ENCODE data around the gene KIF14.
"Not testable (repeated sequence)": the region's sequence is repeated elsewhere in the genome, so short reads cannot be mapped to it uniquely, and the experiment has no call there.

KIF14 gene

GRCh38 chr1:200634261-200635122 is 13.9 kb upstream of the KIF14 start:
- no peak for DNase-seq

DNA sequence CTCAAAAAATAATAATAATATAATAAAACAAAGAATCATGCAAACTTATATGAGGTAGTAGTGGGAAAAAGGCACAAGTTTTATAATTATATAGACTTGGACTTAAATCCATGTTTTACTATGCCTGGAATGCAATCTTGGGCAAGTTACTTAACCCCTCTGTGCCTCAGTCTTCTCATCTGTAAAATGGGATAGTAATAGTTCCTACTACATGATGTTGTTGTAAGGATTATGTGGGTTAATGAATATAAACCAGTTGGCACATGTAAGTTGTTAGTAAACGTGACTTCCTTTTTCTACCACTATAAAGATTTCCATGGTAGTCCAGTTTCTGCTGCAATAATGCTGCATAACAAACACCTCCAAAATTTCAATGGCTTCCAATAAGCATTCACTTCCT is 10.8 kb upstream of the KIF14 start:
- DNase-seq, result no peak

GRCh38 chr1:200630515-200630899 is 10.0 kb upstream of the KIF14 start:
- DNase-seq, result not testable (repeated sequence)

DNA sequence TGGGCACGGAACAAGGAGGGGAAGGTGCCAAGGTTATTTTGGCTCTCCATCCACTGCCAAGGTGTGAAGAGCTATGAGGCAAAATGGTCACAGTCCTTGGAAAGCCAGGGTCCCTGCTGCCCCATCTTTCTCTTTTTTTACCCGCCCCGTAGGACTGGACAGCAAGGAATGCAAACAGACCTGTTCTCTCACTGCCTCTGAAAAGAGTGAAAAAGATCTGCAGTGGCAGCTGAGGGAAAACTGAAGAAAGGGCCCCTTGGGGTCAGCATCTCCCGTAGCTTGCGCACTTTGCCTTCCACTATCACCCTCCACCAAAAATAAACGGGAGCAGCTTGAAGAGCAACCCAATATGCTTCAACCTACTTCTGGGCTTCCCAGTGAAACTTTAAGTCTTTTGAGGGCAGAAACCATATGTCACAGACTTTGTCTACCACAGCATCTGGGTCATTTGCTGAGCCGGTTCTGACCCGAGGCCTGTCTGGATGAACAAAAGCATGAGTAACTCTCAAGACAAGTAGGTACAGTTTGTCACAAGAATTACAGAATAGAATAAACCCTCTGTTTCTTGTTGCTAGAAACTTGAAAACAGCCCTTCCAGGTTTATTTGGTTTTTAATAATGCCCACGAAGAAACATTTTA is 9.4 kb upstream of the KIF14 start:
- no peak for DNase-seq

DNA sequence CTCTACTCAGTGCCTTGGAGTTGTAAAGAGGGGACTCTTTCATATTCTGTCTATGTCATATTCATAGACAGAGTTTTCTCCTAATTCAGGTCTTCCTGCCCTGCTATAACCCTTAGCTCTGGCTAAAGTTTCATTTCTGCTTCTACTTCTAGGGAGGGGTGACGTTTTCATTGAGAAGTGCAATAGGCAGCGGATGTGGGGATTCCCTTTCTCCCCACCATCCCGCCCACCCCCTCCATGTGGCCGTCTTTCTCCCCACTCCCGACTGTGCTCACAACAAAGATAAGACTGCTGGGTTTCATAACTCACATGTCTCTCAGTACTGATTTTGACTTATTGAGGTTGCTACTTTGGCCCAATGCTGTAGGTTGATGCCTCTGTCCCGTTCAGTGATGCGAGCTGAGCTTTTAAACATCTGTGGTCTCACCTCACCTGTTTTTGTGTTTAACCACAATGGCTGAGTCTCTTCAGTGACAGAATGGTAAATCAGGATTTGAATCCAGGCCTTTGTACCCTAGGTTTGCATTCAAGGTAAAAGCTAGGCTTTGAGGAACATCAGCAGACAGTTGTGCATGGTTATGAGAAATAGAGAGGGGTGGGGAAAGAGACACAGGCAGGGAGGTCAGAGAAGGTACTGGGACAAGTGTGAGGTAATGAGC is 7.8 kb upstream of the KIF14 start:
- DNase-seq, result peak; percentile 63 to 71

GRCh38 chr1:200627575-200628222 is 7.1 kb upstream of the KIF14 start:
- no peak for DNase-seq

GRCh38 chr1:200626853-200627534 is 6.4 kb upstream of the KIF14 start:
- DNase-seq, result no peak

DNA sequence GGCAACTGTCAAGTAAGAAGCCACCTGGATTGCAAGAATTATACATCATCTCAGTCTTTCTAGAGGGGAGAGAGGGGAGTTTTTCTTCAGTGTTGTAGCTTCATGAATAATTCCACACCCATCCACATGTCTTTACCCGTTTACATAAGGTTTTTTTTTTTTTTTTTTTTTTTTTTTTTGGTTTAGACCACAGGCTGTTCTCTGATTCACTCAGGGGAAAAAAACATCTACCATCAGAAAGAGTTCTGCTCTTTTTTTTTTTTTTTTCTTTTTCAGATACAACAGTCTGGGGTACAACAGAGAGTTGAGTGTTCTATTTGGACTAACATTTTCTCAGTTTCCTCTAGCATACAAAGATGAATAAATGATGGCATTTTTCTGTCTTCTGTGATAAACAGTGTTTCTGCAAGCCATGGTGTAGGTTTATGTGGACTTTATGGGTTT is 4.9 kb upstream of the KIF14 start:
- DNase-seq, result no peak

DNA sequence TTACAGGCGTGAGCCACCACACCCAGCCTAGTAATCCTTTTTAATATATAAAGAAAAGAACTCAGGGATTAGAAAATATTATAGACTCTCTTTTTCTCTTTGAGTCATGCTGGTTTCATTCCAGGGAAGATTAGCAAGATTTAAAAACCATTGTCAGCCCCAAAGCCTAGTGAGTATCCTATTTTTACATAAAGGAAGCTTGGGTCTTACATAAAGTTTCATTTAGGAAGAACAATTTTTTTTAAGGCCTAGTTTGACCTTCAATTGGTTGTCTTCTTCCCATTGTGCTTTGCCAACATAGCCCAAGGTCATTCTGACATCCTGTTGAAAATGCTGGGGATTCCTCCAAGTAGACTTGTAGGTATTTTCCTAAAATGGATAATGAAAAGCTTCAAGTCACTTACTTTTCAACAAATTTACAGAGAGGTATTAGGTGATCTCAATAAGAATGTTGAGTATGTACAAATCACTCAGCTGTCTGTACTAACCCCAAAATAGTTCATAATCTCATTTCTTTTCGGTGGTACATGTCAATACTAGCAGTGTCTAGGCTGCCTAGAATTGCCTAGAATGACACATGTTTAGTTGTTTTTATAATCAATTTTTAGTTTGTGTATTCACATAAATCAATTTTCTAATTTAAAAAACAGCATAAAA is 4.3 kb upstream of the KIF14 start:
- no peak for DNase-seq

DNA sequence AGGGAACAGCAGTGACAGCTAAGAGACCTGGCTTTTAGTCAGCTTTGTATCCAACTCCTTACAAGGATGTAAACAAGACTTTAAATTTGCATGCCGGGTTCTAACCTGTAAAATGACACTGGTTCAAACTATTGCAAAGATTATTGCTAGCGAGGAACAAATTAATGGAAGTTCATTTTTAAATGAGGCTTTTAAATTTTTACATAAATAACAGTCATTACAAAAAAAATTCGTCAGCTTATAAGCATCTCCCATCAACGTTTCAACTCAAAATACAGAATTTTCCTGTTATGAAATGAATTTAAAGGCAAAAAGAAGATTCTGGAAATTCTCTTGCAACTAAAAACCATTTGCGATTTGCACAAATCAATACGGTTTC is 668 bp downstream of the KIF14 start:
- DNase-seq, result no peak

DNA sequence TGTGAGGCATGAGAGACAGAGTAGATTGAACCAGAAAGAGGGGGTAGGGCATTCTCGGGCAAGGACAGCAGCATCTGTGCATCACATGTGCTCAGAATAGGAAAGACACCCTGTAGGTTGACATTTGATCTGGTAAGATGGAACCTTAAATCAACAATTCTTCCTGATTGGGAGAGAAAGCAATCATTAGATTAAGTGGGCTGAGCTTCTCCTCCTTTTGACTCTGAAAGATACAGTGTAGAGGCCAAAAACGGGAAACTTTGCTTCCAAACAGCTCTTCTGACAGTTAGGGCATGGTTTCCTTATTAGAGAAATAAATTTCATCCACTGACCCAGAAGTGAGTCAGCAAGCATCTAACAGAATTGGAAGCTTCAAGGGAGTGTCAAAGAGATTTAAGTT is 9.7 kb downstream of the KIF14 start:
- DNase-seq, result no peak

DNA sequence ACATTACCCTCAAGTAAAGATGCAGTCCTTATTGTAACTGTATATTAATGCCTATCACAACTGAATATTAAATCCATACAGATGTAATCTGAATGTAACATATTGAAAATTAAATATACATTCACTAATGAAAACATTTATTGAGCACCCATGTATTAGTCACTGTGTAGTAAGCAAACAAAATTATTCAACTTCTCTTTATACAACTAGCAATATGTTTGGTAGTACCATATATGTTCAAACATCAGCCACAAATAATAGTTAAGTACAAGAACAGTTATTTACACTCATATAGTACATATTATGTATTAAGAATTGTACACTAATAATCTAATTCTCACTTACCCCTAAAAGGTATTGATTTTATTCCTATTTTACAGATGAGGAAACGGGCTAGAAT is 17.9 kb downstream of the KIF14 start:
- no peak for DNase-seq

GRCh38 chr1:200590001-200590400 is 30.6 kb downstream of the KIF14 start:
- DNase-seq, result no peak

- DNase-seq, result no peak
These were observed 31.9 kb downstream of the KIF14 start for GRCh38 chr1:200588698-200589097.

DNA sequence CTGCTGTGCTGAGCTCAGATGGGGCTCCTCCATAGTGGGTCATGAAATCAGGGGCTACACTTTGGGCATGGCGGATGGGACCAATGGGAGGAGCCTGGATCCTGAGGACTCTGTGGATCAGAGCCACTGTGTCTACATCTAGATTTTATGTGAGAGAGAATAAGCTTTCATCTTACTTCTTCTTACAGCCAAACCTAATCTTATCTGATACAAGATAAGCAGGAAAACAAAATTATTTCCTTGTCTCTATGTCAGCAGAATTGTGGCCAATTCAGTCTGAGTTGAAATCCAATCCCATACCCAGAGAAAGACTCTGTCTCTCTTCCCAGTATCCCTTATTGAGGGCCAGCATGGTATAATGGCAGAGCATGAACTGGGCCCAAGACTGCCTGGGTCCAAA is 56.2 kb downstream of the KIF14 start:
- DNase-seq, result no peak

DNA sequence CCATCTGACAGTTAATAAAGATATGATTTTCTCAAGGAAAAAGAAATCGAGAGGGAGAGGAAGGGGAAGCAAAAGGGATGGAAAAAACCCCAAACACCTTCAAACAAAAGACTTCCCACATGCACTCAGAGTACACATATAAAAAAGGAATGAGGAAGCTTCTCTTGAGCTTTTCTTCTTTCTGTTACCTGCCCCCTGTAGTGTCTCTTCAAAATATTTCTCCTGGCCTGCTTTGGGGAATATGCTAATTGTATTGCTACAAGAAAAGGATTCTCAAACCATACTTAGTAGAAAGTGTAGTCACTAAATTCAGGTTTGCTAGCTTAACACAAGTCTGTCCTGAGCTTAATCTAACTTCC is 58.7 kb downstream of the KIF14 start:
- DNase-seq, result no peak

- DNase-seq, result no peak
These were observed 61.6 kb downstream of the KIF14 start for GRCh38 chr1:200558866-200559459.

- DNase-seq, result no peak
These were observed 64.5 kb downstream of the KIF14 start for GRCh38 chr1:200556002-200556401.

- not testable (repeated sequence) for DNase-seq
These were observed 67.8 kb downstream of the KIF14 start for GRCh38 chr1:200552737-200553136.

- no peak for DNase-seq
These were observed 70.2 kb downstream of the KIF14 start for GRCh38 chr1:200550367-200550766.

DNA sequence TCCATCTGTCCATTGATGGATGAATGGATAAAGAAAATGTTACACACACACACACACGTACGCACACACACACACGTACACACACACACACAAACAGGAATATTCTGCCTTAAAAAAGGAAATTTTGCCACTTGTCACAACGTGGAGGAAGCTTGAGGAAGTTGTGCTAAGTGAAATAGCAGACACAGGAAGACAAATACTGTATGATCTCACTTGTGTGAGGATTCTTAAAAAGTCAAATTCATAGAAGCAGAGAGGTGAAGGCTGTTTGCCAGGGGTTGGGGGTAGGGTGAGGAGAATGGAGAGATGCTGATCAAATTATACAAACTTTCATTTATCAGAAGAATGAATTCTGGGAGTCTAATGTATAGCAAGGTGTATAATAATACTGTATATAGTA is 73.2 kb downstream of the KIF14 start:
- DNase-seq, result no peak

DNA sequence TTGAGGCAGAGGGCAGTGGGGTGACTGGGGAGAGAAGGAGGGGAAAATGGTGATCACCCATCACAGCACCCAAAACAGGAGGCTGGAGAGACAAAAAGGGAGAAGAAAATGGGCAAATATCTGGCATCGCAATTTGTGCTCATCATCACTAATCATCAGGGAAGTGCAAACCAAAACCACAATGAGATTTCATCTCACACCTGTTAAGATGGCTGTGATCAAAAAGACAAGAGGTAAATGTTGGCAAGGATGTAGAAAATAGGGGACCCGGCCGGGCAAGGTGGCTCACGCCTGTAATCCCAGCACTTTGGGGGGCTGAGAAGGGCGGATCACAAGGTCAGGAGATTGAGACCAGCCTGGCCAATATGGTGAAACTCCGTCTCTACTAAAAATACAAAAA is 74.0 kb downstream of the KIF14 start:
- DNase-seq, result no peak

Measured in activated CD4-positive, alpha-beta T cell treated with anti-CD3 and anti-CD28 coated beads, Interleukin-2, amount 50 U/mL, for 48 hours (primary cell).